WTC11 (cell line): ENCODE data around the gene HIPK2.

Experiments
- E2F5 ChIP-seq: sonication (generic); formaldehyde crosslinking; IDR thresholded peaks from 2 replicates; pipeline ENCODE4 v1.8.1; 2022; ENCODE audit warnings: mild to moderate bottlenecking, moderate library complexity, missing genetic modification reagents
- NFYB ChIP-seq: sonication (generic); formaldehyde crosslinking; conservative IDR thresholded peaks from 2 replicates; pipeline ENCODE4 v1.8.0; 2022; ENCODE audit warnings: low read depth, missing genetic modification reagents
- NR2C2 ChIP-seq: sonication (generic); formaldehyde crosslinking; IDR thresholded peaks from 2 replicates; pipeline ENCODE4 v1.8.0; 2022; ENCODE audit warnings: mild to moderate bottlenecking, missing genetic modification reagents
- ZNF138 ChIP-seq: sonication (generic); formaldehyde crosslinking; conservative IDR thresholded peaks from 2 replicates; pipeline ENCODE4 v1.8.1; 2022; ENCODE audit warnings: mild to moderate bottlenecking, moderate library complexity, missing genetic modification reagents

GRCh38 chr7:139594090-139594489 lies 183.7 kb downstream of the HIPK2 start:
- TF ChIP-seq NFYB (CRISPR knock-in tag) (no peak), ZNF138 (CRISPR knock-in tag) (no peak), NR2C2 (CRISPR knock-in tag) (no peak), E2F5 (CRISPR knock-in tag) (no peak)
